Activated CD8-positive, alpha-beta memory T cell treated with anti-CD3 and anti-CD28 coated beads for 48 hours (primary cell): ENCODE data around the gene TMEM198.

Experiments used
- DNase-seq, 3 experiments: peaks; one replicate each; pipeline ENCODE4 v3.0.0-alpha.2; 2020; ENCODE audit warnings: low read depth in 2 of 3, low spot score in 2 of 3

TMEM198 gene

GRCh38 chr2:219524817-219525216 lies 19.0 kb upstream of the TMEM198 start:
- DNase-seq = no peak

DNA sequence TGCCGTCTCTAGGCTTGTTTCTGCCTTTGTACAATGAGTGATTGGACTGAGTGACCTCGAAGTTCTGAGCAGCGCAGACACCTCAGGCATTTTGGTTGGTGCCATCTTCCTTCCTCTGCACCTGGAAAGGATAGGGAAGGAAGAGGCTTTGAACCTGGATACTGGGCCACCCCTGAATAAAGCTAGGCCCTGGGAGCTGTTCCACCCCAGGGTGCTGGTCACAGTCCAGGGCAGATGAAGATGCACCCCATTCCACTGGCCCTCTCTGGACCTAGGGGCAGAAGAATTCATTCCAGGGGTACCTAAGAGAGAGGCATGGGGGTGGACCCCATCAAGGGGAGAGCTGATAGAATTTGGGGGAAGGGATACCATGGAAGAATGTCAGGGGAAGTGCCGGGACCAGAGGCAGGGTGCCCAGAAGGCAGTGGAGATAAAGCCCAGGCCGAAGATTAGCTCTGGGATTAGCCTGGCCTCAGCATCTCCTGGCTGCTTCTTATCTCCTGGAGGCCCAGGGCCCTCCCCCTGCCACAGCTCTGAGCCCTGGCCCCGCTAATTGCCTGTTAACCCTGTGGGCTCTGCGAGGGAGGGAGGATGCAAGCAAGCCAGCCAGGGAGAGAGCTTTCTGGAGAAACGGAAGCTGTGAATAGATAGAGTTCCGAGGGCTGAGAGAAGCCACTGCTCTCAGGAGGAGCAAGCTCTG lies 18.1 kb upstream of the TMEM198 start:
- DNase-seq = no peak

- no peak for DNase-seq
Observed at GRCh38 chr2:219526320-219527075, 17.3 kb upstream of the TMEM198 start.

DNA sequence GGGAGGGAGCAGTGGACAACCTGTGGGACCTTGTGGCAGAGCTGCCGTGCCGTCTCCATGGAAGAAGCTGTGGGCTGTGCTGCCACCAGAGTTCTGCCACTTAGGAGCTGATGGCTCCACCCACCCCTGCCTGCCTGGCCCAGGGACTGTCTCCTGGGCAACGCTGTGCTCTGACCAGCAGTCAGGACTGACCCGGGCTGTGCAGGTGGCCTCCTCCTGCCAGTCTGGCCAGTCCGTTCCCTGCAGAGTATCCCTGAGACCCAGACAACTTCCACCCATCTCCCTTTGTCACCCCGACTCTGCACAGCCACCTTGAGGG lies 16.8 kb upstream of the TMEM198 start:
- DNase-seq = no peak

DNA sequence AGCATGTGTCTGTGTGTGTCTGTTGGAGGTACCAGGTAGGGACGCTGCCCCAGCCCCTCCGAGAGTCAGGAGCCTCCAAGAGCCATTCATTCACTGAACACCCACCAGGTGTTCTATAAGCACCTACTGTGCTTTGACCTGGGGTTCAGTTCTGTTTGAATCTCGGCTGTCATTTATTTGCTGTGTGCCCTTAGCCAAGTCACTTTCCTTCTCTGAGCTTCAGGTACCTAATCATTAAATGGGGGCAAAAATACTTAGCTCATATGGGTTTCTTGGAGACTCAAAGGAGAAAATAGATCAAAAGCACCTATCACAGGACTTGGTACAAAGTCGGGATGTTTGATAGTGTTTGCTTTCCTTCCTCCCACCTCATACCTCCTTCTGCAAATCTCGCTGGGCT lies 16.4 kb upstream of the TMEM198 start:
- no peak for DNase-seq

- peak; percentile 54 to 81 (median 81) for DNase-seq
Observed at GRCh38 chr2:219530048-219530963, 13.5 kb upstream of the TMEM198 start.

DNA sequence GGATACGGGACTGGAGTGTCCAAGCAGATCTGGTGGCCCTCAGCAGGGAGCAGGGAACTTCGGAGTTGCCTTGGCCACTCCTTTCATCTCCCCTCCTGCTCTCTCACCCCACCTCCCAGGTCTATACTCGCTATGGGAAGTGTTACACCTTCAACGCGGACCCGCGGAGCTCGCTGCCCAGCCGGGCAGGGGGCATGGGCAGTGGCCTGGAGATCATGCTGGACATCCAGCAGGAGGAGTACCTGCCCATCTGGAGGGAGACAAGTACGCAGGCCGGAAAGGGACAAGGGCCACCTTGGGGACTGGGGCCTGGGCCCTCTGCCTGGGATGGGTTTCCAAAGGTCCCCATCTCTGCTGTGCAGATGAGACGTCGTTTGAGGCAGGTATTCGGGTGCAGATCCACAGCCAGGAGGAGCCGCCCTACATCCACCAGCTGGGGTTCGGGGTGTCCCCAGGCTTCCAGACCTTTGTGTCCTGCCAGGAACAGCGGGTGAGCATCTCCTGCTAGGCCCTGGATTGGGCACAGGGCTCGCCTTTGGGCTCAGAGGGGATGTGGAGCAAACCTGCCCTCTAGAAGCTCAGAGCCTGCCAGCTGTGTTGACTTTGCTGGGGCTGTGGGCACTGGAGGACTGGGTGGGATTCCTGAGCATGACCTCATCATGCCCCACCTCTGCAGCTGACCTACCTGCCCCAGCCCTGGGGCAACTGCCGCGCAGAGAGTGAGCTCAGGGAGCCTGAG lies 12.0 kb upstream of the TMEM198 start:
- DNase-seq = no peak

- no peak for DNase-seq
Observed at GRCh38 chr2:219532378-219532649, 11.5 kb upstream of the TMEM198 start.

GRCh38 chr2:219533930-219534661 lies 9.7 kb upstream of the TMEM198 start:
- DNase-seq = no peak

- no peak for DNase-seq
Observed at GRCh38 chr2:219536425-219536824, 7.4 kb upstream of the TMEM198 start.

DNA sequence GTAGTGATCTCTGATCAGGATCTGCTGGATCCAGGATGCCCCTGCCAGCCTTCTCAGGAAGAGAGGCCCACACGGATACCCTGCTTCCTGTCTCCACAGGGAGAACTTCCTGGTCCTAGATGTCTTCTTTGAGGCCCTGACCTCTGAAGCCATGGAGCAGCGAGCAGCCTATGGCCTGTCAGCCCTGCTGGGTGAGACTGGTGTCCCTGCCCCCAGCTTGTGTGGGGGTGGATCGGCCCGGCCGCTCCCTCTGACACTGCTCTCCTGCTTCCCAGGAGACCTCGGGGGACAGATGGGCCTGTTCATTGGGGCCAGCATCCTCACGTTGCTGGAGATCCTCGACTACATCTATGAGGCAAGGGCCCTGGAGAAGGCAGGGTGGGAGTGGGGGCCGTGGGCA lies 6.9 kb upstream of the TMEM198 start:
- no peak for DNase-seq

GRCh38 chr2:219537657-219538488 lies 6.0 kb upstream of the TMEM198 start:
- DNase-seq = no peak

DNA sequence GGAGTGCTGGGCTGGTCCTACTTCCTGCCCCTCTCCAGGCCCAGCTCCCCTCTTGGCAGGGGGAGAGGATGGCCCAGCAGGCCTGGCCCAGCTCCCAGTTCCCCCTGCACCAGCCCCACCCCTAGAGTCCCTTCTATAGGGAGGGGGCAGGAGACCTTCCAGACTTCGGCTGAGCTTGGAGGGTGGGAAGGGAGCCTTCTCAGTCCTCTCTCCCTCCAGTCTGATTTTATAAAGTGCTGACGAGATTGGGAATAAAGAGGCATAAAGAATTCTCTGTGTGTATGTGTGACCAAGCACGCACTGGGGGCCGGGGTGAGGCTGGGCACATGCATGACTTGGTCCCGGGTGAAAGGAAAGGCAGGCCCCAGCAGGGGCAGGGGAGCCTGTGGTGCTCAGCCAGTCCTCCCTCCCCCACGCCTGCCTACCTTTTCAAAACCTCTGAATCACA lies 5.3 kb upstream of the TMEM198 start:
- DNase-seq = no peak

DNA sequence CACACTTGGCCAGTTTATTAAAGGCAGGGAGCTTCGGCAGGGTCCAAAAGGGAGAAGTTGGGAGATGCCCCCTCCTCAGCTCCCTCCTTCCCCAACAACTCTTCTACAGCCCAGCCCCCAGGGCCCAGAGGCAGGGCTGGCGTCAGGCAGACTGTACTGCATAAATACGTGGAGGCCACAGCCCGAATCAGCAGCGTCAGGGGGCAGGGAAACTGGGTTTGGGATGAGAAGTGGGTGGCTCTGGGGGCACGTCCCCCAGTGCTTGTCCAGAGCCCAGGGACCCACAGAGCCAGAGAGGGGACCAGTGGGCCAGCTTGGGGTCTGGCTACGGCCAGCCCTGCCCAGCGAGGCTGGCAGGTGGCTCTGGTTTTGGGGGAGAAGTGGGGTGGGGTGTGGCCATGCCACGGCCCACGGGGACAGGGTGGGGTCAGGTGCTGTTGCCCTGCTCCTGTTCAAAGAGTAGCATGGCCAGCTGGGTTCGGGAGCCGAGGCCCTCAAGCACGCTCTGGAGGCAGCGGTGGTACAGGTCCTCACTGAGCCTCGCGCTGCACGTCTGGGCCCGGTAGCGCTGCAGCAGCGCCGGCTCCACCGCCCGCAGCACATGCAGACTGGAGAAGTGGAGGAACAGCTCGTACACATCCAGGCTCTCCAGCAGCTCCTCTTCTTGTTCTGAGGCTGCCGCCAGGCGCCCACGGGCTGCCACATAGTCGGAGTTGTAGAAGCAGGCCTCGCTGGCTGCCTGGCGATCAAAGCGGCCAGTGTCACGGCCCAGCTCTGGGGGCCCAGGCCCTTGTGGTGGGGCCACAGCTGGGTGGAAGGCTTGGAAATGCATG lies 4.7 kb upstream of the TMEM198 start:
- no peak for DNase-seq

- DNase-seq = no peak
Observed at GRCh38 chr2:219539926-219540678, 3.7 kb upstream of the TMEM198 start.

DNA sequence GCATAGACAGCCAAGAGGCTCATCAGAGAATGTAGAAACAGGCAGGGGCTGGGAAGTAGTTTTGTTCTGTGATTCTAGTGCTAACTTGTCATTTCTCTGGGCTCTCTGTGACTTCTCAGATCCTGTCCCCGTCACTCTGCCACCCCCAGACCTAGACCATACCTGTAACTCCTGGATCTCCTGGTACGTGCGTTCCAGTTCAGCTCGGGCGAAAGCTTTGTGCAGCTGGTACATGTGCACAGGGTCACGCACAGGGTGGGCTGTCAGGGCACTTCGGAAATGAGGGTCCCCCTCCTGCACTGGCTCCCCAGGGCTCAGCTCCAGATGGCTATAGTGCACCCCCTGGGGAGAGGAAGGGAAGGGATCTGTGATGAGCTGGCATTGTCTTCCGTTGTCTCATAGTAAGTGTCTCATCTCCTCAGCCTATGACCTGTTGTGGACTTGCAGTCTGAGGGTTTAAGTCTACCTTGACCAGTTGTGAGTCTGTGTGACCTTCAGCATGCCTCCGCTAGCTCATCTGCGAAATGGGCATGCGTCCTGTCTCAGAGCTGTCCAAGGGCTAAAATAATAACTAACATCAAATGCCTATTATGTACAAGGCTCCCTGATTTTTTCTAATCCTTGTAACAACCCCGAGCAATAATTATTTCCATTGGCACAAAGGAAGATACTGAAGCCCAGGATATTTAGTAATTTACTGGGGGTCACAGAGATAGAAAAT lies 2.9 kb upstream of the TMEM198 start:
- no peak for DNase-seq

- peak; percentile 72 to 89 (median 75) for DNase-seq
Observed at GRCh38 chr2:219541611-219542180, 2.1 kb upstream of the TMEM198 start.
